Measurements from ENCODE around the gene PPP6R1.
"Not testable (repeated sequence)": the region's sequence is repeated elsewhere in the genome, so short reads cannot be mapped to it uniquely, and the experiment has no call there.

Gene PPP6R1

GRCh38 chr19:55223291-55224037 is 35.4 kb downstream of the PPP6R1 start:
- DNase-seq (ENCODE audit: low read depth in 2 of 2) = no peak

- DNase-seq (ENCODE audit: low read depth in 2 of 2) = no peak
Observed at GRCh38 chr19:55220525-55220924, 38.3 kb downstream of the PPP6R1 start.

GRCh38 chr19:55216461-55217198 is 42.2 kb downstream of the PPP6R1 start:
- peak; percentile 27 to 43 for DNase-seq (ENCODE audit: low read depth in 2 of 2)

- no peak for DNase-seq (ENCODE audit: low read depth in 2 of 2)
Observed at GRCh38 chr19:55213547-55213946, 45.3 kb downstream of the PPP6R1 start.

- peak; percentile 35 to 43 for DNase-seq (ENCODE audit: low read depth in 2 of 2)
Observed at GRCh38 chr19:55212447-55212846, 46.4 kb downstream of the PPP6R1 start.

- no peak for DNase-seq (ENCODE audit: low read depth in 2 of 2)
Observed at GRCh38 chr19:55209693-55210472, 48.9 kb downstream of the PPP6R1 start.

- no peak for DNase-seq (ENCODE audit: low read depth in 2 of 2)
Observed at GRCh38 chr19:55208880-55209692, 49.7 kb downstream of the PPP6R1 start, which contains the start of gene PTPRH. Gene PTPRH (minus strand): TSS chr19:55209501. CDS start chr19:55209433, 68 bp downstream.

- DNase-seq (ENCODE audit: low read depth in 2 of 2) = peak; percentile 23 to 33
Observed at GRCh38 chr19:55206664-55207500, 51.9 kb downstream of the PPP6R1 start.

- not testable (repeated sequence) for DNase-seq (ENCODE audit: low read depth in 2 of 2)
Observed at GRCh38 chr19:55202199-55202598, 56.6 kb downstream of the PPP6R1 start.

GRCh38 chr19:55199620-55200204 is 59.1 kb downstream of the PPP6R1 start:
- DNase-seq (ENCODE audit: low read depth in 2 of 2) = no peak

- DNase-seq (ENCODE audit: low read depth in 2 of 2) = no peak
Observed at GRCh38 chr19:55198651-55199050, 60.2 kb downstream of the PPP6R1 start.

GRCh38 chr19:55197528-55197927 is 61.3 kb downstream of the PPP6R1 start:
- DNase-seq (ENCODE audit: low read depth in 2 of 2) = no peak

- DNase-seq (ENCODE audit: low read depth in 2 of 2) = no peak
Observed at GRCh38 chr19:55196803-55197202, 62.0 kb downstream of the PPP6R1 start.

GRCh38 chr19:55193481-55193880 is 65.3 kb downstream of the PPP6R1 start:
- DNase-seq (ENCODE audit: low read depth in 2 of 2) = no peak

GRCh38 chr19:55189403-55189835 is 69.4 kb downstream of the PPP6R1 start:
- no peak for DNase-seq (ENCODE audit: low read depth in 2 of 2)

- no peak for DNase-seq (ENCODE audit: low read depth in 2 of 2)
Observed at GRCh38 chr19:55188625-55189024, 70.2 kb downstream of the PPP6R1 start.

GRCh38 chr19:55186080-55186479 is 72.7 kb downstream of the PPP6R1 start:
- no peak for DNase-seq (ENCODE audit: low read depth in 2 of 2)

GRCh38 chr19:55181740-55182139 is 77.1 kb downstream of the PPP6R1 start:
- DNase-seq (ENCODE audit: low read depth in 2 of 2) = no peak
